Osteoblast (primary cell): ENCODE data around the gene RPL23. TPM values are rescaled to one million over a fixed set of nuclear protein-coding genes. Genes with fewer than 3 reads are reported as not detected.

Source experiments
- DNase-seq: peaks from one replicate; pipeline ENCODE4 v3.0.0; 2011; ENCODE audit warnings: low spot score, mixed read lengths; ENCODE audit not compliant: insufficient read length; ENCODE audit errors: missing footprints
- H2AFZ ChIP-seq: 2 replicates; pipeline ENCODE4 v1.6.0; 2011; ENCODE audit warnings: mild to moderate bottlenecking, low read length
- H3K27ac ChIP-seq: 2 replicates; pipeline ENCODE4 v1.5.1; 2011; ENCODE audit warnings: mild to moderate bottlenecking, low read depth, low read length, moderate library complexity
- H3K27me3 ChIP-seq: 2 replicates; pipeline ENCODE4 v1.6.0; 2012; ENCODE audit warnings: mild to moderate bottlenecking, control low read depth, inconsistent platforms, low read length, moderate library complexity; ENCODE audit not compliant: insufficient read depth
- H3K36me3 ChIP-seq: 2 replicates; pipeline ENCODE4 v1.5.1; 2011; ENCODE audit warnings: mild to moderate bottlenecking, low read length, control low read depth, moderate library complexity; ENCODE audit not compliant: insufficient read depth
- H3K4me1 ChIP-seq: 2 replicates; pipeline ENCODE4 v1.5.1; 2011; ENCODE audit warnings: mild to moderate bottlenecking, low read length, control low read depth, moderate library complexity; ENCODE audit not compliant: insufficient read depth
- H3K4me2 ChIP-seq: 2 replicates; pipeline ENCODE4 v1.6.0; 2011; ENCODE audit warnings: mild to moderate bottlenecking, low read length; ENCODE audit not compliant: insufficient read depth
- H3K4me3 ChIP-seq: fragments of 200-600 bp; sonication (generic); 3 replicates; pipeline ENCODE4 v1.5.1; 2012; ENCODE audit warnings: mild to moderate bottlenecking, low read length, inconsistent platforms; ENCODE audit not compliant: insufficient read depth
- H3K79me2 ChIP-seq: 2 replicates; pipeline ENCODE4 v1.6.0; 2012; ENCODE audit warnings: mild to moderate bottlenecking, low read length, control low read depth, inconsistent platforms; ENCODE audit not compliant: insufficient read depth
- H3K9me3 ChIP-seq: 2 replicates; pipeline ENCODE4 v1.5.1; 2011; ENCODE audit warnings: low read depth, low read length, control low read depth
- H4K20me1 ChIP-seq: 2 replicates; pipeline ENCODE4 v1.6.0; 2012; ENCODE audit warnings: mild to moderate bottlenecking, low read length, control low read depth; ENCODE audit not compliant: insufficient read depth
- total RNA-seq: library from RNA; depleted of rRNA; stranded (reverse); fragments of >200 nt; gene quantifications from 2 replicates; pipeline ENCODE4 v1.2.3, GENCODE V29; 2012
- TF ChIP-seq, protein P1 (sequence below): IDR thresholded peaks from 2 replicates; pipeline ENCODE4 v1.5.1; 2011; ENCODE audit warnings: mild to moderate bottlenecking, low read depth, low read length, moderate library complexity; ENCODE audit errors: extremely low read depth

RPL23 gene
- total RNA-seq, 1 donor: 821 TPM

DNA sequence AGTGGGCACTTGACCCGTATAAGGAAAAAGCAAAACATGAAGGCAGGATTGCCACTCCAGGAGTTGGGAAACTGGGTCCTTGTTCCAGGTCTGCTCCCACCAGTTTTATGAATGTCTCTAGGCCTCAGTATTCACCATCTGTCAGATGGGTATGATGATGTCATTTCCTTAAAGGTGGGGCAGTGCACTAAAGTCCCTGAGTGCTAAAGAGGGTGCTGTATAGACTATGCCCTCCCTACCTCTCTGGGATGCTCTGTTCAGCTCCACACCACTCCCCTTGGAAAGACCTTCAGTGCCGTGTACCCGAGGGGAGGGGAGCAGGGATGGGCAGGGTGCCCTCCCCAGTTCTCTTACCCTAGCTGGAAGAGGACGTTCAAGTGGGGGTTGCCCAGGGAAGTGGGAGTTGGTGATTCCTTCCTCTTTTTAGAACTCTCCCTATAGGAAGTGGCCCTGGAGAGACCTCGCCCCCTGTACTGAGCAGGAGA lies 18.5 kb upstream of the RPL23 start:
- Histone ChIP-seq H2AFZ (no peak overlapping the region), H4K20me1 (peaks cover 54% of the 10 kb centered on the region), H3K4me2 (peak overlapping the region; percentile 94), H3K9me3 (no peaks in the 10 kb centered on the region), H3K27me3 (no peaks in the 10 kb centered on the region), H3K4me1 (peaks cover 57% of the 10 kb centered on the region), H3K27ac (peak overlapping the region; percentile 61), H3K36me3 (peaks cover 10% of the 10 kb centered on the region), H3K4me3 (peak overlapping the region; percentile 100), H3K79me2 (peaks cover 69% of the 10 kb centered on the region)
- TF ChIP-seq, protein P1, sequence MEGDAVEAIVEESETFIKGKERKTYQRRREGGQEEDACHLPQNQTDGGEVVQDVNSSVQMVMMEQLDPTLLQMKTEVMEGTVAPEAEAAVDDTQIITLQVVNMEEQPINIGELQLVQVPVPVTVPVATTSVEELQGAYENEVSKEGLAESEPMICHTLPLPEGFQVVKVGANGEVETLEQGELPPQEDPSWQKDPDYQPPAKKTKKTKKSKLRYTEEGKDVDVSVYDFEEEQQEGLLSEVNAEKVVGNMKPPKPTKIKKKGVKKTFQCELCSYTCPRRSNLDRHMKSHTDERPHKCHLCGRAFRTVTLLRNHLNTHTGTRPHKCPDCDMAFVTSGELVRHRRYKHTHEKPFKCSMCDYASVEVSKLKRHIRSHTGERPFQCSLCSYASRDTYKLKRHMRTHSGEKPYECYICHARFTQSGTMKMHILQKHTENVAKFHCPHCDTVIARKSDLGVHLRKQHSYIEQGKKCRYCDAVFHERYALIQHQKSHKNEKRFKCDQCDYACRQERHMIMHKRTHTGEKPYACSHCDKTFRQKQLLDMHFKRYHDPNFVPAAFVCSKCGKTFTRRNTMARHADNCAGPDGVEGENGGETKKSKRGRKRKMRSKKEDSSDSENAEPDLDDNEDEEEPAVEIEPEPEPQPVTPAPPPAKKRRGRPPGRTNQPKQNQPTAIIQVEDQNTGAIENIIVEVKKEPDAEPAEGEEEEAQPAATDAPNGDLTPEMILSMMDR: no peak
- DNase-seq: no peak

GRCh38 chr17:38871247-38872015 lies 17.9 kb upstream of the RPL23 start:
- peak overlapping the region; percentile 100 for H3K4me3 ChIP-seq
- H3K4me1 ChIP-seq: peaks cover 57% of the 10 kb centered on the region
- peak overlapping the region; percentile 61 for H3K27ac ChIP-seq
- no peaks in the 10 kb centered on the region for H3K27me3 ChIP-seq
- H3K9me3 ChIP-seq: no peaks in the 10 kb centered on the region
- peak; percentile 95 for DNase-seq
- H3K4me2 ChIP-seq: peak overlapping the region; percentile 94
- peaks cover 50% of the 10 kb centered on the region for H4K20me1 ChIP-seq
- no peak overlapping the region for H2AFZ ChIP-seq
- peaks cover 10% of the 10 kb centered on the region for H3K36me3 ChIP-seq
- TF ChIP-seq, protein P1: peak; percentile 36
- peaks cover 63% of the 10 kb centered on the region for H3K79me2 ChIP-seq

- H3K4me1 ChIP-seq: peaks cover 53% of the 10 kb centered on the region
- H4K20me1 ChIP-seq: peaks cover 46% of the 10 kb centered on the region
- TF ChIP-seq, protein P1: no peak
- peaks cover 10% of the 10 kb centered on the region for H3K36me3 ChIP-seq
- H3K4me3 ChIP-seq: peak overlapping the region; percentile 100
- peak overlapping the region; percentile 79 for H3K27ac ChIP-seq
- peak overlapping the region; percentile 54 for H2AFZ ChIP-seq
- DNase-seq: peak; percentile 92
- H3K27me3 ChIP-seq: no peaks in the 10 kb centered on the region
- no peaks in the 10 kb centered on the region for H3K9me3 ChIP-seq
- peak overlapping the region; percentile 94 for H3K4me2 ChIP-seq
- peaks cover 56% of the 10 kb centered on the region for H3K79me2 ChIP-seq
Measured at GRCh38 chr17:38870259-38871165, 17.0 kb upstream of the RPL23 start.
